Measurements from ENCODE around the gene TLL2. TPM values are rescaled to one million over a fixed set of nuclear protein-coding genes. Genes with fewer than 3 reads are reported as not detected.
A peak's percentile ranks its signal among the peaks of the same experiment; 100 is the strongest.

The TLL2 gene
- polyA plus RNA-seq, 2 of the 4 experiments (the other 2 are of a cell fraction) = 0.08 to 0.13 TPM

DNA sequence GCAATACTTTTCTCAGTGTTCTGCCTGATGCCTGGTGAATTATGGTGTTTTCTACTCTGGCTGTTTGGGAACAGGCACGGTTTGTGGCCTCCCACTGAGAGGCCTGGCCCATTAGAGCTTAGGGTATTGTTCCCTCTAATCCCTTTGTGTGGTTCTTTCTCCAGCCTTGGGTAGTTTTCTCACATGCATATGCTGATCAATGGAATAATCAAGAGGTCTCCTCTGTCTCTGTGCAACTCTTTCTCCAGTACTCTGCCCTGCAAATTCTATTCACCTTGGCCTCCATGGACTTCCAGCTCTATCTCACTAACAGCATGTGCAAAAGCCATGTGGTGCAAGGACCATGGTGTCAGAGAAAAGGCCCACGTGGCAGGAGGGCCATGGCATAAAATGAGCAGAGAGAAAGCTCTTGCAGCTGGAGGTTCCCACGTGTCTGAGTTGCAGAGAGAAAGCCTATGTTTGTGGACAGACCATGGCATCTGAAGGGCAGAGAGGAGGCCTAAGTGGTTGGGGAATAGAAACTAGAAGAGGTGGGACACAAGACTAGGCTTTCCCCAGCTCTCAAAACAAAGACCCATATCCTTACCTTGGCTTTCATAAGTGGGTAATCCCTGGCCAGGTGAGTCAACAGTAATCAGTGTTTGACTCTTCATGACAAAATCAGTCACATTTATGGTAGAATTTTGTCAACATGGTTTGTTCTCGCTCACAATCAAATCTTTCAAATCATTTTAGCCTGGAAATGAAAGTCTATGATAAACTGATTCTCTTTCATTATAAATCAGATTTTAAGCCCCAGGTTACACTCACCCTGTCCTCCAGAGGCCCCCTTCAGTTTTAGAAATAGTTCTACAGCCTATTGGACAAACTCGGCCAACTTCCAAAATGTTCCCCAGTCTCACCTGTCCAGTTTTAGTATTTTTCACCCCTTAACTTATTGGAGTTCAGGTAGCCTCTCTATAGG lies 172.2 kb downstream of the TLL2 start:
- no peak overlapping the region for H3K4me3 ChIP-seq
- ChIA-PET CTCF (interaction anchor here (0.7 to 3.2 kb wide), 9 partner anchors 8 to 324 kb away, joined by 3 to 15 read pairs (median 5); no protein-coding TSS in a partner anchor), POLR2A (no interaction called here)
- no peak overlapping the region for H3K27ac ChIP-seq
- H3K4me2 ChIP-seq = no peak overlapping the region
- 18% methylated on average over 5 of the region's 5 CpGs for WGBS (ENCODE audit: missing lambda C conversion rate)
- FAIRE-seq (no peak), DNase-seq (ENCODE audit: low read depth in 1 of 2, low spot score in 1 of 2) (no peak), ATAC-seq (no peak)
- TF ChIP-seq HOXB13 (CRISPR knock-in tag; IDR thresholded peaks at IDR 0.05; ENCODE audit: low read depth) (no peak), KDM1A (IDR thresholded peaks at IDR 0.05; ENCODE audit: low read depth) (no peak), JUNB (IDR thresholded peaks at IDR 0.05) (no peak), PHF8 (IDR thresholded peaks at IDR 0.05; ENCODE audit: borderline replicate concordance, low read depth) (no peak), SMC3 (IDR thresholded peaks at IDR 0.05) (no peak), FOXS1 (CRISPR knock-in tag; IDR thresholded peaks at IDR 0.05) (no peak), MYC (IDR thresholded peaks at IDR 0.05; ENCODE audit: borderline replicate concordance, low read length) (no peak), RCOR1 (IDR thresholded peaks at IDR 0.05; ENCODE audit: low read depth, low read length) (no peak), MAFK (IDR thresholded peaks at IDR 0.05; ENCODE audit: partially characterized antibody) (no peak)
- TF ChIP-seq, protein P1, sequence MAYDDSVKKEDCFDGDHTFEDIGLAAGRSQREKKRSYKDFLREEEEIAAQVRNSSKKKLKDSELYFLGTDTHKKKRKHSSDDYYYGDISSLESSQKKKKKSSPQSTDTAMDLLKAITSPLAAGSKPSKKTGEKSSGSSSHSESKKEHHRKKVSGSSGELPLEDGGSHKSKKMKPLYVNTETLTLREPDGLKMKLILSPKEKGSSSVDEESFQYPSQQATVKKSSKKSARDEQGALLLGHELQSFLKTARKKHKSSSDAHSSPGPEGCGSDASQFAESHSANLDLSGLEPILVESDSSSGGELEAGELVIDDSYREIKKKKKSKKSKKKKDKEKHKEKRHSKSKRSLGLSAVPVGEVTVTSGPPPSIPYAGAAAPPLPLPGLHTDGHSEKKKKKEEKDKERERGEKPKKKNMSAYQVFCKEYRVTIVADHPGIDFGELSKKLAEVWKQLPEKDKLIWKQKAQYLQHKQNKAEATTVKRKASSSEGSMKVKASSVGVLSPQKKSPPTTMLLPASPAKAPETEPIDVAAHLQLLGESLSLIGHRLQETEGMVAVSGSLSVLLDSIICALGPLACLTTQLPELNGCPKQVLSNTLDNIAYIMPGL (CRISPR knock-in tag; IDR thresholded peaks at IDR 0.05; ENCODE audit: borderline replicate concordance) = no peak
- no peaks in the 10 kb centered on the region for H3K4me1 ChIP-seq
- peaks cover 14% of the 10 kb centered on the region; the same call in 2 of the 3 replicates for H3K9me3 ChIP-seq

DNA sequence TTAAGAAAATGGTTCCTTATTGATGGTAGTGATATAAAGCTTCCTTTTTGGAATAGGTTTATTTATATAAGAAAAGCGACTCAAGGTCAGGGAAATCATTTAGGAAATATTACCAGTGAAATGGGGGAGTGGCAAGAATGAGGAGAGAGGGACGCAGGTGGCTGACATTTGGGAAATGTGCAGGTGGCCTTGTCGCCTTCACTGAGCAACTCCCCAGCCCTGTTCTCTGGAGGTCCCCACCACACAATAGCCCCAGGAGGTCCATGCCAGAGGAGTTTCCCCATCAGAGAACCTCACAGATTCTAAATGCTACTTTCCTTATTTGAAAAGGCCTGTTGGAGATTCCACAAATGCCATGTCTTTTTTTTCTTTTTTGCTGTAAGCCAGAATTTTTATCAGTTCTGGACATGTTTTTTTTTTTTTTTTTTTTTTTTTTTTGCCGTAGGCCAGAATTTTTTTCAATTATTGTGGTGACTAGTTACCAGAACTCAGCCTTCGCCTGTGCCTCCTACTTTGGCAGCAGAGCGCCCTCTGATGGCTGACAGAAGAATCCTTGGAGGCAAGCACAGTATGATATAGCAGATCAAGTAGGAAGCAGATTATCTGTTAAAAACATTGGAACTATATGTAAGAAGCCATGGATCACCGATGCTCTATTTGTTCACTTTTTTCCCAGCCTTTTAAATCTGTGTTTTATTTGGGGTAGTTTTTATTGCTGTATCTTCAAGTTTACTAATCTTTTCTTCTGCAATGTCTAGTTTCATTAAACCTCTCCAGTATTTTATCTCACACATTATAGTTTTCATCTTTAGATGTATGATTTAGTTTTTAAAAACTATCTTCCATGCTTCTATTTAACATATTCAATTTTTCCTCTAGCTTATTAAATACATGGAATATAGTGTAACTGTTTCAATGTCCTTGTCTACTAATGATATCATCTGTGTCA lies 173.5 kb downstream of the TLL2 start:
- DNase-seq (ENCODE audit: low read depth in 1 of 2, low spot score in 1 of 2) = peak; percentile 36 to 71
- H3K9me3 ChIP-seq = peaks cover 3% of the 10 kb centered on the region; the same call in 1 of the 3 replicates
- H3K4me3 ChIP-seq = no peak overlapping the region
- ChIA-PET POLR2A (no interaction called here), CTCF (interaction anchor here (0.6 to 3.2 kb wide), 17 partner anchors 8 to 940 kb away, joined by 3 to 15 read pairs (median 4); partner anchors contain the start of gene DNTT)
- TF ChIP-seq, protein P2, sequence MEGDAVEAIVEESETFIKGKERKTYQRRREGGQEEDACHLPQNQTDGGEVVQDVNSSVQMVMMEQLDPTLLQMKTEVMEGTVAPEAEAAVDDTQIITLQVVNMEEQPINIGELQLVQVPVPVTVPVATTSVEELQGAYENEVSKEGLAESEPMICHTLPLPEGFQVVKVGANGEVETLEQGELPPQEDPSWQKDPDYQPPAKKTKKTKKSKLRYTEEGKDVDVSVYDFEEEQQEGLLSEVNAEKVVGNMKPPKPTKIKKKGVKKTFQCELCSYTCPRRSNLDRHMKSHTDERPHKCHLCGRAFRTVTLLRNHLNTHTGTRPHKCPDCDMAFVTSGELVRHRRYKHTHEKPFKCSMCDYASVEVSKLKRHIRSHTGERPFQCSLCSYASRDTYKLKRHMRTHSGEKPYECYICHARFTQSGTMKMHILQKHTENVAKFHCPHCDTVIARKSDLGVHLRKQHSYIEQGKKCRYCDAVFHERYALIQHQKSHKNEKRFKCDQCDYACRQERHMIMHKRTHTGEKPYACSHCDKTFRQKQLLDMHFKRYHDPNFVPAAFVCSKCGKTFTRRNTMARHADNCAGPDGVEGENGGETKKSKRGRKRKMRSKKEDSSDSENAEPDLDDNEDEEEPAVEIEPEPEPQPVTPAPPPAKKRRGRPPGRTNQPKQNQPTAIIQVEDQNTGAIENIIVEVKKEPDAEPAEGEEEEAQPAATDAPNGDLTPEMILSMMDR (IDR thresholded peaks at IDR 0.05) = peak; percentile 61
- peak; percentile 39 to 58; a peak in 3 of 5 replicates for TF ChIP-seq RAD21 (conservative IDR thresholded peaks at IDR 0.05 in 1 of 2, IDR thresholded peaks at IDR 0.05 in 1 of 2)
- TF ChIP-seq SMC3 (IDR thresholded peaks at IDR 0.05) = peak; percentile 18; the same call in 1 of the 3 replicates
- TF ChIP-seq TFCP2L1 (CRISPR knock-in tag; IDR thresholded peaks at IDR 0.05) = no peak
- peak; percentile 67 to 93; a peak in 4 of 6 replicates for ATAC-seq
- H3K4me2 ChIP-seq = no peak overlapping the region
- no peaks in the 10 kb centered on the region for H3K4me1 ChIP-seq
- WGBS (ENCODE audit: missing lambda C conversion rate) = 26% methylated on average over 7 of the region's 7 CpGs
- H3K27ac ChIP-seq = no peak overlapping the region
- peak; percentile 81 for FAIRE-seq

DNA sequence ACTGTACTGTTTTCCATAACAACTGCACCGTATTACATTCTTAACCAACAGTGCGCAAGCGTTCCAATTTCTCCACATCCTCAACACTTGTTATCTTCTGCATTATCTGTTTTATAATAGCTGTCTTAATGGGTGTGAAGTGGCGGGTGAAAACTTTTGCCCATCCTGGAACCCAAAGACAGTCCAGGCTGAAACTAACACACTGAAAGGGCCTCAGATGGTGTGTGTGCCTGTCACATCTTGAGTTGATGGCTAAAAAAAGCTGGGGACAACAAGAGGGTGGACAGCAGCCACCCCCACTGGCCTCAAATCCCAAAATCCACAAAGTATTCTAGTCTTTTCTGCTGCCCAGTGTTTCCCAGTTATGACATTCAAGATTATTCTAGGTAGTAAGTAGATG lies 174.3 kb downstream of the TLL2 start:
- Histone ChIP-seq H3K4me3 (no peak overlapping the region), H3K9me3 (no peaks in the 10 kb centered on the region), H3K27ac (no peak overlapping the region), H3K4me1 (no peaks in the 10 kb centered on the region), H3K4me2 (no peak overlapping the region)
- no peak for ATAC-seq
- no peak for FAIRE-seq
- WGBS (ENCODE audit: missing lambda C conversion rate) = 79% methylated on average over 4 of the region's 4 CpGs
- CTCF ChIA-PET = interaction anchor here (0.6 to 3.2 kb wide), 12 partner anchors 9 to 940 kb away, joined by 3 to 15 read pairs (median 4); partner anchors contain the start of gene DNTT
- TF ChIP-seq PHF8 (IDR thresholded peaks at IDR 0.05; ENCODE audit: borderline replicate concordance, low read depth) = no peak
- no peak for TF ChIP-seq HOXB13 (CRISPR knock-in tag; IDR thresholded peaks at IDR 0.05; ENCODE audit: low read depth)
- TF ChIP-seq HOXA7 (CRISPR knock-in tag; IDR thresholded peaks at IDR 0.05) = no peak
- TF ChIP-seq RCOR1 (IDR thresholded peaks at IDR 0.05; ENCODE audit: low read depth, low read length) = no peak
- POLR2A ChIA-PET = no interaction called here
- no peak for DNase-seq (ENCODE audit: low read depth in 1 of 2, low spot score in 1 of 2)
